Placental pericyte (primary cell): ENCODE data around the gene CAV2. TPM values are rescaled to one million over a fixed set of nuclear protein-coding genes. Genes with fewer than 3 reads are reported as not detected.

ENCODE experiments used
- total RNA-seq: library from RNA; depleted of rRNA; stranded (reverse); fragments of >200 nt; gene quantifications from 2 replicates; pipeline ENCODE4 v1.2.3, GENCODE V29; 2012

The CAV2 gene
- total RNA-seq: 37.9 and 183 TPM in 2 replicates

GRCh38 chr7:116499168-116500077 is at the start of gene CAV2:
Gene CAV2, plus strand, starts transcription at chr7:116499738. Its CDS starts 44 bp downstream, at chr7:116499782.

GRCh38 chr7:116524609-116525297 is 25.2 kb downstream of the CAV2 start, which contains the start of gene CAV1:
Gene CAV1, plus strand, starts transcription at chr7:116525036. Its CDS starts 27 bp downstream, at chr7:116525063.

Other genes starting within 250 kb of the CAV2 start
- 37.0 and 557 TPM in 2 replicates for gene CAV1, start 25.3 kb downstream of the CAV2 start, total RNA-seq
- gene MET, start 172.5 kb downstream of the CAV2 start, total RNA-seq: 11.6 and 51.0 TPM in 2 replicates